ENCODE data around the gene CDH4. TPM values are rescaled to one million over a fixed set of nuclear protein-coding genes. Genes with fewer than 3 reads are reported as not detected.

Gene CDH4
- total and polyA plus RNA-seq, 2 of the 8 experiments (the other 6 are each of a cell fraction or from before 2014, with no cell fraction given): 4.3 to 7.9 TPM

DNA sequence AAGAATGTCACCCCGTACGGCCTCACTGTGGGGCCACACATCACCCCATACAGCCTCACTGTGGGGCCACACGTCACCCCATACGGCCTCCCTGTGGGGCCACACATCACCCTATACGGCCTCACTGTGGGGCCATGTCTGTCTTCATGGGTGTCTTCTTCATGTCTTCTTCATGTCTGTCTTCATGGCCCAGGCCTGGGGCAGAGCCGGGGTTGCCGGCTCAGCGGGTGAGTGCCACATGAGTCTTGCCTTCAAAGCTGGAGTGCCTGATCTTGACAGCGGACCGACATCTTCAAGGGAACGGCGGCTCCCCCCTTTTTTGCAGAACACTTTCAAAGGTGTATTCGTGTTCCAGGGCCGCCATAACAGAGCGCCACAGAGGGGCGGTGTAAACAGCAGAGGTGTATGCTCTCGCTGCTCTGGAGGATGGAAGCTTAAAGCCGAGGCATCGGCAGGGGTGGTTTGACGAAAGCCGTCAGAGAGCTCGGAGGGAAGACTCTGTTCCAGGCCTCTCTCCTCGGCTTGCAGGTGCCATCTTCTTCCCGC, 448.6 kb downstream of the CDH4 start:
- Histone ChIP-seq H3K79me1 (ENCODE audit: low read depth, low read length) (no peaks in the 10 kb centered on the region), H3K14ac (ENCODE audit: insufficient read length) (no peak overlapping the region), H2BK15ac (ENCODE audit: low read length) (no peak overlapping the region), H3K23ac (ENCODE audit: insufficient read length) (no peak overlapping the region), H2BK12ac (ENCODE audit: low read depth, low read length) (no peak overlapping the region), H3K4me2 (ENCODE audit: insufficient read depth in 1 of 2, low read depth in 2 of 2, low read length in 2 of 2) (no peak overlapping the region), H3K9ac (replicated peaks in 1 of 4; ENCODE audit: extremely low read depth in 1 of 4, low read depth in 3 of 4, low read length in 3 of 4) (no peak overlapping the region), H3K4ac (replicated peaks; ENCODE audit: insufficient read length, low read depth, low read length) (no peak overlapping the region), H2AFZ (ENCODE audit: low read length) (no peak overlapping the region), H3K27me3 (replicated peaks in 1 of 4; ENCODE audit: control insufficient read depth in 3 of 4, extremely low read depth in 1 of 4, insufficient read depth in 3 of 4, low read length in 3 of 4) (peaks cover 0 to 5% (median 0%) of the 10 kb centered on the region in 4 experiments; a peak in 4 of 7 replicates), H3K9me3 (ENCODE audit: insufficient read depth in 2 of 2, low read depth in 1 of 2, low read length in 1 of 2) (no peaks in the 10 kb centered on the region; a peak in 1 of 4 replicates), H3K36me3 (ENCODE audit: control insufficient read depth in 2 of 4, insufficient read depth in 4 of 4, low read length in 3 of 4) (no peaks in the 10 kb centered on the region), H4K20me1 (replicated peaks in 1 of 2; ENCODE audit: control insufficient read depth in 1 of 2, insufficient read depth in 2 of 2, low read length in 2 of 2) (no peaks in the 10 kb centered on the region), H3K4me1 (replicated peaks in 1 of 4; ENCODE audit: control insufficient read depth in 3 of 4, insufficient read depth in 4 of 4, low read length in 3 of 4) (no peaks in the 10 kb centered on the region), H2BK20ac (ENCODE audit: low read length) (no peak overlapping the region), H3K18ac (ENCODE audit: extremely low read depth, low read length) (no peak overlapping the region; the same call in 1 of the 2 replicates), H3K27ac (ENCODE audit: low read depth, low read length) (no peak overlapping the region), H2AK5ac (ENCODE audit: low read depth, low read length) (no peak overlapping the region), H2BK120ac (replicated peaks; ENCODE audit: low read depth, low read length) (no peak overlapping the region), H4K5ac (ENCODE audit: insufficient read length, low read depth, low read length) (no peak overlapping the region), H3K79me2 (ENCODE audit: control insufficient read depth in 1 of 2, insufficient read depth in 2 of 2, low read length in 2 of 2) (no peaks in the 10 kb centered on the region), H4K8ac (ENCODE audit: extremely low read depth, insufficient read depth, low read length) (no peak overlapping the region), H4K91ac (replicated peaks; ENCODE audit: insufficient read length, low read length) (no peak overlapping the region), H3K23me2 (ENCODE audit: low read depth, low read length) (no peaks in the 10 kb centered on the region), H2BK5ac (ENCODE audit: low read depth, low read length) (no peak overlapping the region), H3K56ac (replicated peaks; ENCODE audit: insufficient read length, low read depth, low read length) (no peak overlapping the region), H3K4me3 (ENCODE audit: extremely low read depth in 1 of 4, insufficient read depth in 2 of 4, low read depth in 3 of 4, low read length in 4 of 4) (no peak overlapping the region)
- 88% methylated on average over 23 of the region's 24 CpGs; no CpG with 5 or more reads in 1 of the 2 experiments for WGBS, 2 experiments (ENCODE audit: extremely low coverage in 1 of 2, insufficient coverage in 1 of 2, insufficient read length in 1 of 2, insufficient replicate concordance in 2 of 2, low coverage in 1 of 2, low lambda C conversion rate in 2 of 2, missing lambda C conversion rate in 1 of 2)
- DNase-seq (ENCODE audit: low read depth in 1 of 2, low spot score in 2 of 2): no peak
- no peak for FAIRE-seq
- POLR2A ChIA-PET (ENCODE audit: partially characterized antibody): no interaction called here
- CTCF ChIA-PET (ENCODE audit: partially characterized antibody): interaction anchor here (0.9 kb wide), 1 partner anchor 196 kb away, joined by 4 read pairs; no protein-coding TSS in a partner anchor
- TF ChIP-seq, protein P1, sequence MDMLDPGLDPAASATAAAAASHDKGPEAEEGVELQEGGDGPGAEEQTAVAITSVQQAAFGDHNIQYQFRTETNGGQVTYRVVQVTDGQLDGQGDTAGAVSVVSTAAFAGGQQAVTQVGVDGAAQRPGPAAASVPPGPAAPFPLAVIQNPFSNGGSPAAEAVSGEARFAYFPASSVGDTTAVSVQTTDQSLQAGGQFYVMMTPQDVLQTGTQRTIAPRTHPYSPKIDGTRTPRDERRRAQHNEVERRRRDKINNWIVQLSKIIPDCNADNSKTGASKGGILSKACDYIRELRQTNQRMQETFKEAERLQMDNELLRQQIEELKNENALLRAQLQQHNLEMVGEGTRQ (IDR thresholded peaks at IDR 0.05; ENCODE audit: low read length): no peak
- TF ChIP-seq KDM4A (IDR thresholded peaks at IDR 0.05; ENCODE audit: low read depth, low read length, severe bottlenecking) (no peak), TBP (IDR thresholded peaks at IDR 0.05; ENCODE audit: low read depth, low read length) (no peak), CTBP2 (IDR thresholded peaks at IDR 0.05; ENCODE audit: borderline replicate concordance, insufficient read depth, insufficient read length, low read length) (no peak), RXRA (IDR thresholded peaks at IDR 0.05; ENCODE audit: insufficient read depth, low read depth, low read length) (no peak), CBX8 (IDR thresholded peaks at IDR 0.05; ENCODE audit: borderline replicate concordance, low read depth, low read length) (no peak), FOSL1 (IDR thresholded peaks at IDR 0.05; ENCODE audit: insufficient read depth, low read depth, low read length) (no peak), CEBPB (IDR thresholded peaks at IDR 0.05; ENCODE audit: low read depth, low read length) (no peak), EZH2 (IDR thresholded peaks at IDR 0.05; ENCODE audit: low read depth, low read length, severe bottlenecking) (no peak), SAP30 (IDR thresholded peaks at IDR 0.05; ENCODE audit: insufficient read depth, insufficient replicate concordance, low read length) (no peak)

Measured in H1 (cell line).